HepG2 (cell line): ENCODE data around the gene RAD51C. TPM values are rescaled to one million over a fixed set of nuclear protein-coding genes. Genes with fewer than 3 reads are reported as not detected.

Experiments
- ELF4 ChIP-seq: sonication (generic); formaldehyde crosslinking; IDR thresholded peaks from 2 replicates; pipeline ENCODE4 v1.5.0; 2020; ENCODE audit warnings: missing genetic modification reagents, mild to moderate bottlenecking, moderate library complexity, borderline replicate concordance
- GLI4 ChIP-seq: sonication (generic); formaldehyde crosslinking; IDR thresholded peaks from 2 replicates; pipeline ENCODE4 v1.5.1; 2020; ENCODE audit warnings: missing genetic modification reagents, mild to moderate bottlenecking, moderate library complexity, borderline replicate concordance
- HMG20B ChIP-seq: conservative IDR thresholded peaks from 2 replicates; pipeline ENCODE4 v1.6.1; 2016; ENCODE audit warnings: missing genetic modification reagents, missing compliant biosample characterization
- LCORL ChIP-seq, 2 experiments: fragments of 450-650 bp in 1 of 2; sonication (generic) in 1 of 2; formaldehyde crosslinking in 1 of 2; IDR thresholded peaks; 2 replicates each; pipeline versions ENCODE4 v1.5.0 to v1.6.1; 2017 to 2020; ENCODE audit warnings: antibody characterized with exemption in 1 of 2, missing genetic modification reagents in 1 of 2
- NFYB ChIP-seq: sonication (generic); formaldehyde crosslinking; IDR thresholded peaks from 2 replicates; pipeline ENCODE4 v1.4.0; 2020; ENCODE audit warnings: missing genetic modification reagents
- ZNF331 ChIP-seq: sonication (generic); formaldehyde crosslinking; IDR thresholded peaks from 2 replicates; pipeline ENCODE4 v1.4.0; 2020; ENCODE audit warnings: missing genetic modification reagents
- ZNF430 ChIP-seq: sonication (generic); formaldehyde crosslinking; IDR thresholded peaks from 2 replicates; pipeline ENCODE4 v1.9.0; 2021; ENCODE audit warnings: mild to moderate bottlenecking, missing genetic modification reagents
- ZNF549 ChIP-seq: sonication (generic); formaldehyde crosslinking; IDR thresholded peaks from 2 replicates; pipeline ENCODE4 v1.5.0; 2020; ENCODE audit warnings: missing genetic modification reagents
- ZNF703 ChIP-seq: sonication (generic); formaldehyde crosslinking; IDR thresholded peaks from 2 replicates; pipeline ENCODE4 v1.5.1; 2020; ENCODE audit warnings: missing genetic modification reagents, mild to moderate bottlenecking, moderate library complexity, borderline replicate concordance
- ZNF792 ChIP-seq: IDR thresholded peaks from 2 replicates; pipeline ENCODE4 v1.6.1; 2016
- ZNF879 ChIP-seq: sonication (generic); formaldehyde crosslinking; IDR thresholded peaks from 2 replicates; pipeline ENCODE4 v1.8.1; 2023; ENCODE audit warnings: missing genetic modification reagents
- polyA plus RNA-seq, 8 experiments: library from polyadenylated mRNA; depleted of rRNA in 3 of 8; stranded (reverse) in 7 of 8; unstranded in 1 of 8; fragments of >200 nt; fragmentation: Illumina TruSeq in 4 of 8; extraction: Trizol in 4 of 8; gene quantifications; 2 replicates each; pipeline versions ENCODE4 v1.2.1 to v1.2.3, GENCODE V29; 2011 to 2016; ENCODE audit warnings: low read depth in 4 of 8, missing spikeins in 1 of 8, mixed read lengths in 1 of 8; ENCODE audit not compliant: insufficient read depth in 1 of 8
- total RNA-seq, 5 experiments: library from RNA; depleted of rRNA; stranded (reverse); fragments of >200 nt; fragmentation: Illumina TruSeq; extraction: Trizol; gene quantifications; 2 replicates each; pipeline ENCODE4 v1.2.3, GENCODE V29; 2016; ENCODE audit warnings: low read depth in 1 of 5
- TF ChIP-seq, protein P1 (sequence below): conservative IDR thresholded peaks from 2 replicates; pipeline ENCODE4 v1.6.1; 2018; ENCODE audit warnings: missing genetic modification reagents
- TF ChIP-seq, protein P2 (sequence below): sonication (generic); formaldehyde crosslinking; IDR thresholded peaks from 2 replicates; pipeline ENCODE4 v1.5.1; 2020; ENCODE audit warnings: missing genetic modification reagents, mild to moderate bottlenecking, borderline replicate concordance
- TF ChIP-seq, protein P3 (sequence below): sonication (generic); formaldehyde crosslinking; IDR thresholded peaks from 2 replicates; pipeline ENCODE4 v1.9.0; 2021; ENCODE audit warnings: mild to moderate bottlenecking, missing genetic modification reagents
- TF ChIP-seq, protein P4 (sequence below): sonication (generic); formaldehyde crosslinking; IDR thresholded peaks from 2 replicates; pipeline ENCODE4 v1.4.0; 2020; ENCODE audit warnings: missing genetic modification reagents

The RAD51C gene
- total and polyA plus RNA-seq, 2 of the 13 experiments (the other 11 are each of a cell fraction or from before 2014, with no cell fraction given) = 38.5 to 106 TPM

DNA sequence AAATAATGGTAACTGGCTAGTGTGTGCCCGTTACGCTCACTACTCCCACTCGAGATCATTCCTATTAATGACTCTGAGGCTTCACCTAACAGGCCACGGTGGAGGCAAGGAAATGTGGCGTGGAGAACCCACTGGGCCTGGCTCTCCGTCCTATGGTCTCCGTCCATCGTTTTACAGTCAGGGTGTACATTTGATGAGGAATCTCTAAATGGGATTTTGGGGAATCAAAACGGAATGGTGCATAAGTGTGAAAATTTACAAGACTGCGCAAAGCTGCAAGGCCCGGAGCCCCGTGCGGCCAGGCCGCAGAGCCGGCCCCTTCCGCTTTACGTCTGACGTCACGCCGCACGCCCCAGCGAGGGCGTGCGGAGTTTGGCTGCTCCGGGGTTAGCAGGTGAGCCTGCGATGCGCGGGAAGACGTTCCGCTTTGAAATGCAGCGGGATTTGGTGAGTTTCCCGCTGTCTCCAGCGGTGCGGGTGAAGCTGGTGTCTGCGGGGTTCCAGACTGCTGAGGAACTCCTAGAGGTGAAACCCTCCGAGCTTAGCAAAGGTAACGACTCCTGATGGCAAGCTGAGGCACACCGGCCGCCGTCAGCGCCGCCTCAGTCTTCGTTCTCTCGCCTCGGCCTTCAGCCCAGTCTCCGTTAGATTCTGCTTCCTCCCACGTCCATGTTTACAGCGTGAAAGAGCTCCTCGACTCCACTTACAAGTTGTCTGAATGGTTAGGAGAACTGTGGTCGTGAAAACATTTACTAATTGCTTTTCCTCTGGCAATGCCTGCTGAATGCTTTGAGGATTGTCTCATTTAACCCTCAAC, at the start of gene RAD51C (continued):
- TF ChIP-seq, protein P1, sequence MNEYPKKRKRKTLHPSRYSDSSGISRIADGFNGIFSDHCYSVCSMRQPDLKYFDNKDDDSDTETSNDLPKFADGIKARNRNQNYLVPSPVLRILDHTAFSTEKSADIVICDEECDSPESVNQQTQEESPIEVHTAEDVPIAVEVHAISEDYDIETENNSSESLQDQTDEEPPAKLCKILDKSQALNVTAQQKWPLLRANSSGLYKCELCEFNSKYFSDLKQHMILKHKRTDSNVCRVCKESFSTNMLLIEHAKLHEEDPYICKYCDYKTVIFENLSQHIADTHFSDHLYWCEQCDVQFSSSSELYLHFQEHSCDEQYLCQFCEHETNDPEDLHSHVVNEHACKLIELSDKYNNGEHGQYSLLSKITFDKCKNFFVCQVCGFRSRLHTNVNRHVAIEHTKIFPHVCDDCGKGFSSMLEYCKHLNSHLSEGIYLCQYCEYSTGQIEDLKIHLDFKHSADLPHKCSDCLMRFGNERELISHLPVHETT (CRISPR knock-in tag) = peak; percentile 71; the same call in 1 of the 2 replicates
- TF ChIP-seq ELF4 (no peak; the same call in 1 of the 2 replicates), GLI4 (CRISPR knock-in tag) (peak; percentile 56; the same call in 1 of the 2 replicates), ZNF430 (CRISPR knock-in tag) (peak; percentile 98; the same call in 1 of the 2 replicates), LCORL (IDR thresholded peaks at IDR 0.05) (peak; percentile 55; the same call in 1 of the 2 replicates), LCORL (CRISPR knock-in tag; IDR thresholded peaks at IDR 0.05) (no peak), HMG20B (CRISPR knock-in tag) (0 out of 2 replicates have a peak, but pooled peaks have one; percentile 49), ZNF879 (CRISPR knock-in tag) (peak; percentile 47; the same call in 1 of the 2 replicates), ZNF703 (CRISPR knock-in tag) (peak; percentile 42; the same call in 1 of the 2 replicates), NFYB (CRISPR knock-in tag) (peak; percentile 69), ZNF792 (CRISPR knock-in tag) (peak; percentile 94), ZNF549 (CRISPR knock-in tag) (no peak), ZNF331 (no peak; the same call in none of the 2 replicates)
- TF ChIP-seq, protein P2, sequence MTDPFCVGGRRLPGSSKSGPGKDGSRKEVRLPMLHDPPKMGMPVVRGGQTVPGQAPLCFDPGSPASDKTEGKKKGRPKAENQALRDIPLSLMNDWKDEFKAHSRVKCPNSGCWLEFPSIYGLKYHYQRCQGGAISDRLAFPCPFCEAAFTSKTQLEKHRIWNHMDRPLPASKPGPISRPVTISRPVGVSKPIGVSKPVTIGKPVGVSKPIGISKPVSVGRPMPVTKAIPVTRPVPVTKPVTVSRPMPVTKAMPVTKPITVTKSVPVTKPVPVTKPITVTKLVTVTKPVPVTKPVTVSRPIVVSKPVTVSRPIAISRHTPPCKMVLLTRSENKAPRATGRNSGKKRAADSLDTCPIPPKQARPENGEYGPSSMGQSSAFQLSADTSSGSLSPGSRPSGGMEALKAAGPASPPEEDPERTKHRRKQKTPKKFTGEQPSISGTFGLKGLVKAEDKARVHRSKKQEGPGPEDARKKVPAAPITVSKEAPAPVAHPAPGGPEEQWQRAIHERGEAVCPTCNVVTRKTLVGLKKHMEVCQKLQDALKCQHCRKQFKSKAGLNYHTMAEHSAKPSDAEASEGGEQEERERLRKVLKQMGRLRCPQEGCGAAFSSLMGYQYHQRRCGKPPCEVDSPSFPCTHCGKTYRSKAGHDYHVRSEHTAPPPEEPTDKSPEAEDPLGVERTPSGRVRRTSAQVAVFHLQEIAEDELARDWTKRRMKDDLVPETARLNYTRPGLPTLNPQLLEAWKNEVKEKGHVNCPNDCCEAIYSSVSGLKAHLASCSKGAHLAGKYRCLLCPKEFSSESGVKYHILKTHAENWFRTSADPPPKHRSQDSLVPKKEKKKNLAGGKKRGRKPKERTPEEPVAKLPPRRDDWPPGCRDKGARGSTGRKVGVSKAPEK = no peak
- TF ChIP-seq, protein P3, sequence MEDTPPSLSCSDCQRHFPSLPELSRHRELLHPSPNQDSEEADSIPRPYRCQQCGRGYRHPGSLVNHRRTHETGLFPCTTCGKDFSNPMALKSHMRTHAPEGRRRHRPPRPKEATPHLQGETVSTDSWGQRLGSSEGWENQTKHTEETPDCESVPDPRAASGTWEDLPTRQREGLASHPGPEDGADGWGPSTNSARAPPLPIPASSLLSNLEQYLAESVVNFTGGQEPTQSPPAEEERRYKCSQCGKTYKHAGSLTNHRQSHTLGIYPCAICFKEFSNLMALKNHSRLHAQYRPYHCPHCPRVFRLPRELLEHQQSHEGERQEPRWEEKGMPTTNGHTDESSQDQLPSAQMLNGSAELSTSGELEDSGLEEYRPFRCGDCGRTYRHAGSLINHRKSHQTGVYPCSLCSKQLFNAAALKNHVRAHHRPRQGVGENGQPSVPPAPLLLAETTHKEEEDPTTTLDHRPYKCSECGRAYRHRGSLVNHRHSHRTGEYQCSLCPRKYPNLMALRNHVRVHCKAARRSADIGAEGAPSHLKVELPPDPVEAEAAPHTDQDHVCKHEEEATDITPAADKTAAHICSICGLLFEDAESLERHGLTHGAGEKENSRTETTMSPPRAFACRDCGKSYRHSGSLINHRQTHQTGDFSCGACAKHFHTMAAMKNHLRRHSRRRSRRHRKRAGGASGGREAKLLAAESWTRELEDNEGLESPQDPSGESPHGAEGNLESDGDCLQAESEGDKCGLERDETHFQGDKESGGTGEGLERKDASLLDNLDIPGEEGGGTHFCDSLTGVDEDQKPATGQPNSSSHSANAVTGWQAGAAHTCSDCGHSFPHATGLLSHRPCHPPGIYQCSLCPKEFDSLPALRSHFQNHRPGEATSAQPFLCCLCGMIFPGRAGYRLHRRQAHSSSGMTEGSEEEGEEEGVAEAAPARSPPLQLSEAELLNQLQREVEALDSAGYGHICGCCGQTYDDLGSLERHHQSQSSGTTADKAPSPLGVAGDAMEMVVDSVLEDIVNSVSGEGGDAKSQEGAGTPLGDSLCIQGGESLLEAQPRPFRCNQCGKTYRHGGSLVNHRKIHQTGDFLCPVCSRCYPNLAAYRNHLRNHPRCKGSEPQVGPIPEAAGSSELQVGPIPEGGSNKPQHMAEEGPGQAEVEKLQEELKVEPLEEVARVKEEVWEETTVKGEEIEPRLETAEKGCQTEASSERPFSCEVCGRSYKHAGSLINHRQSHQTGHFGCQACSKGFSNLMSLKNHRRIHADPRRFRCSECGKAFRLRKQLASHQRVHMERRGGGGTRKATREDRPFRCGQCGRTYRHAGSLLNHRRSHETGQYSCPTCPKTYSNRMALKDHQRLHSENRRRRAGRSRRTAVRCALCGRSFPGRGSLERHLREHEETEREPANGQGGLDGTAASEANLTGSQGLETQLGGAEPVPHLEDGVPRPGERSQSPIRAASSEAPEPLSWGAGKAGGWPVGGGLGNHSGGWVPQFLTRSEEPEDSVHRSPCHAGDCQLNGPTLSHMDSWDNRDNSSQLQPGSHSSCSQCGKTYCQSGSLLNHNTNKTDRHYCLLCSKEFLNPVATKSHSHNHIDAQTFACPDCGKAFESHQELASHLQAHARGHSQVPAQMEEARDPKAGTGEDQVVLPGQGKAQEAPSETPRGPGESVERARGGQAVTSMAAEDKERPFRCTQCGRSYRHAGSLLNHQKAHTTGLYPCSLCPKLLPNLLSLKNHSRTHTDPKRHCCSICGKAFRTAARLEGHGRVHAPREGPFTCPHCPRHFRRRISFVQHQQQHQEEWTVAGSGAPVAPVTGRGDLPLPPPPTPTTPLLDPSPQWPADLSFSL (CRISPR knock-in tag) = peak; percentile 56; the same call in 1 of the 2 replicates
- TF ChIP-seq, protein P4, sequence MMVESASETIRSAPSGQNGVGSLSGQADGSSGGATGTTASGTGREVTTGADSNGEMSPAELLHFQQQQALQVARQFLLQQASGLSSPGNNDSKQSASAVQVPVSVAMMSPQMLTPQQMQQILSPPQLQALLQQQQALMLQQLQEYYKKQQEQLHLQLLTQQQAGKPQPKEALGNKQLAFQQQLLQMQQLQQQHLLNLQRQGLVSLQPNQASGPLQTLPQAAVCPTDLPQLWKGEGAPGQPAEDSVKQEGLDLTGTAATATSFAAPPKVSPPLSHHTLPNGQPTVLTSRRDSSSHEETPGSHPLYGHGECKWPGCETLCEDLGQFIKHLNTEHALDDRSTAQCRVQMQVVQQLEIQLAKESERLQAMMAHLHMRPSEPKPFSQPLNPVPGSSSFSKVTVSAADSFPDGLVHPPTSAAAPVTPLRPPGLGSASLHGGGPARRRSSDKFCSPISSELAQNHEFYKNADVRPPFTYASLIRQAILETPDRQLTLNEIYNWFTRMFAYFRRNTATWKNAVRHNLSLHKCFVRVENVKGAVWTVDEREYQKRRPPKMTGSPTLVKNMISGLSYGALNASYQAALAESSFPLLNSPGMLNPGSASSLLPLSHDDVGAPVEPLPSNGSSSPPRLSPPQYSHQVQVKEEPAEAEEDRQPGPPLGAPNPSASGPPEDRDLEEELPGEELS (CRISPR knock-in tag) = no peak; the same call in 1 of the 2 replicates
